GM12875 (cell line): ENCODE results near the gene MIS12.

Experiments used
- H3K4me3 ChIP-seq: one replicate; pipeline ENCODE4 v1.5.1; 2011; ENCODE audit warnings: low read depth, low read length, control low read depth
- CTCF ChIP-seq: IDR thresholded peaks from 2 replicates; pipeline ENCODE4 v1.5.1; 2011; ENCODE audit warnings: low read depth, mild to moderate bottlenecking, control low read depth, inconsistent platforms, low read length, moderate library complexity, borderline replicate concordance; ENCODE audit not compliant: insufficient read depth

The MIS12 gene

GRCh38 chr17:5478992-5479391 lies 7.4 kb upstream of the MIS12 start:
- no peak for TF ChIP-seq CTCF
- no peak overlapping the region for H3K4me3 ChIP-seq

- H3K4me3 ChIP-seq: no peak overlapping the region
- no peak for TF ChIP-seq CTCF
These were observed 5.4 kb upstream of the MIS12 start for GRCh38 chr17:5480962-5481361.

GRCh38 chr17:5481451-5481850 lies 4.9 kb upstream of the MIS12 start:
- TF ChIP-seq CTCF: no peak

GRCh38 chr17:5485270-5486205 lies 828 bp upstream of the MIS12 start, which contains the start of gene DERL2:
DERL2 (minus strand) TSS chr17:5486178; CDS start chr17:5486161, 17 bp downstream.
- H3K4me3 ChIP-seq: peak within 1 kb of the TSS; percentile 89
- no peak for TF ChIP-seq CTCF

More at GRCh38 chr17:5481451-5481850, 4.9 kb upstream of the MIS12 start:
- no peak overlapping the region for H3K4me3 ChIP-seq

GRCh38 chr17:5488752-5489151 lies 2.4 kb downstream of the MIS12 start:
- no peak for TF ChIP-seq CTCF
- H3K4me3 ChIP-seq: no peak overlapping the region

GRCh38 chr17:5492970-5493369 lies 6.6 kb downstream of the MIS12 start:
- H3K4me3 ChIP-seq: no peak overlapping the region

More at GRCh38 chr17:5492970-5493369, 6.6 kb downstream of the MIS12 start:
- TF ChIP-seq CTCF: no peak
